Karpas-422 (cell line): ENCODE data around the gene KIF17. TPM values are rescaled to one million over a fixed set of nuclear protein-coding genes. Genes with fewer than 3 reads are reported as not detected.
"Not testable (repeated sequence)": the region's sequence is repeated elsewhere in the genome, so short reads cannot be mapped to it uniquely, and the experiment has no call there.

Experiments used
- DNase-seq: peaks from one replicate; pipeline ENCODE4 v3.0.0-alpha.2; 2015
- H2AFZ ChIP-seq: fragments of 200-600 bp; sonication (generic); 2 replicates; pipeline ENCODE4 v1.6.1; 2014; ENCODE audit warnings: antibody characterized with exemption, low read length, mixed read lengths
- H3K27ac ChIP-seq: fragments of 200-600 bp; sonication (generic); 2 replicates; pipeline ENCODE4 v1.5.1; 2014; ENCODE audit warnings: mild to moderate bottlenecking, low read length, moderate library complexity
- H3K27me3 ChIP-seq: fragments of 200-600 bp; sonication (generic); 2 replicates; pipeline ENCODE4 v1.6.1; 2014; ENCODE audit warnings: low read length, mixed read lengths
- H3K36me3 ChIP-seq: fragments of 200-600 bp; sonication (generic); 2 replicates; pipeline ENCODE4 v1.6.1; 2014; ENCODE audit warnings: low read length, mixed read lengths; ENCODE audit not compliant: insufficient read depth
- H3K4me1 ChIP-seq: fragments of 200-600 bp; sonication (generic); 2 replicates; pipeline ENCODE4 v1.6.1; 2014; ENCODE audit warnings: mild to moderate bottlenecking, low read length, mixed read lengths
- H3K4me2 ChIP-seq: fragments of 200-600 bp; sonication (generic); 2 replicates; pipeline ENCODE4 v1.6.1; 2014; ENCODE audit warnings: low read length, low read depth, mild to moderate bottlenecking; ENCODE audit not compliant: poor library complexity, severe bottlenecking
- H3K4me3 ChIP-seq: fragments of 200-600 bp; sonication (generic); 2 replicates; pipeline ENCODE4 v1.5.1; 2014; ENCODE audit warnings: mild to moderate bottlenecking, antibody characterized with exemption, low read length, mixed read lengths
- H3K79me2 ChIP-seq: fragments of 200-600 bp; sonication (generic); 2 replicates; pipeline ENCODE4 v1.6.1; 2014; ENCODE audit warnings: mild to moderate bottlenecking, low read length, mixed read lengths
- H3K9ac ChIP-seq: fragments of 200-600 bp; sonication (generic); 2 replicates; pipeline ENCODE4 v1.6.0; 2014; ENCODE audit warnings: low read length
- H3K9me2 ChIP-seq: fragments of 200-600 bp; sonication (generic), shearing (Covaris generic); replicated peaks from 2 replicates; pipeline ENCODE4 v1.6.0; 2014; ENCODE audit warnings: mild to moderate bottlenecking, low read length, moderate library complexity; ENCODE audit not compliant: insufficient read depth
- H3K9me3 ChIP-seq: fragments of 300-700, 200-600 bp; sonication (generic); 2 replicates; pipeline ENCODE4 v1.6.1; 2014; ENCODE audit warnings: low read length, mixed read lengths
- H4K20me1 ChIP-seq: fragments of 200-600 bp; sonication (generic); 2 replicates; pipeline ENCODE4 v1.6.1; 2014; ENCODE audit warnings: mild to moderate bottlenecking, antibody characterized with exemption, low read length, low read depth; ENCODE audit not compliant: insufficient read depth
- total RNA-seq: library from RNA; depleted of rRNA; stranded (reverse); fragments of >200 nt; shearing (Covaris generic); gene quantifications from 2 replicates; pipeline ENCODE4 v1.2.3, GENCODE V29; 2014; ENCODE audit warnings: low replicate concordance

KIF17 gene
- total RNA-seq, 1 experiment from 2014 or later = not detected

DNA sequence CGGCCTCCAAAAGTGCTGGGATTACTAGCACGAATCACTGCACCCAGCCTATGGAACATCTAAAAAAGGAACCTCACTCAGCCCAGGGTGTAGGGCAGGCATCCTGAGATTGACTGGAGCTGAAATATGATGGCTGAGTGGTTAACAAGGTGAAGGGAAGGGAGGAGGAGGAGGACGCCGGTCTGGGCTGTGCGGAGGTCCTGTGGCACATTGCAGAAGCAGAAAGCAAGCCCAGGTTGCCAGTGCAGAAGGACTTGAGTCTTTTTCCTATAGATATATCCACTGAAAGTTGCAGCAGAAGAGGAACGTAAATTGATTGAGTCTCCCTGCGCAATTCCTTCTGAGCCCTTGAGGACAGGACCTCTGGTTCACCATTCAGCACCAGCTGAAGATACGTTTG, 1.5 kb upstream of the KIF17 start:
- Histone ChIP-seq H4K20me1 (no peaks in the 10 kb centered on the region), H2AFZ (no peak overlapping the region), H3K4me2 (no peak overlapping the region), H3K27me3 (no peaks in the 10 kb centered on the region), H3K4me1 (peaks cover 3% of the 10 kb centered on the region), H3K4me3 (no peak overlapping the region), H3K9me2 (no peaks in the 10 kb centered on the region), H3K9ac (no peak overlapping the region), H3K36me3 (no peaks in the 10 kb centered on the region), H3K27ac (no peak overlapping the region), H3K9me3 (no peaks in the 10 kb centered on the region), H3K79me2 (no peaks in the 10 kb centered on the region)
- no peak for DNase-seq

DNA sequence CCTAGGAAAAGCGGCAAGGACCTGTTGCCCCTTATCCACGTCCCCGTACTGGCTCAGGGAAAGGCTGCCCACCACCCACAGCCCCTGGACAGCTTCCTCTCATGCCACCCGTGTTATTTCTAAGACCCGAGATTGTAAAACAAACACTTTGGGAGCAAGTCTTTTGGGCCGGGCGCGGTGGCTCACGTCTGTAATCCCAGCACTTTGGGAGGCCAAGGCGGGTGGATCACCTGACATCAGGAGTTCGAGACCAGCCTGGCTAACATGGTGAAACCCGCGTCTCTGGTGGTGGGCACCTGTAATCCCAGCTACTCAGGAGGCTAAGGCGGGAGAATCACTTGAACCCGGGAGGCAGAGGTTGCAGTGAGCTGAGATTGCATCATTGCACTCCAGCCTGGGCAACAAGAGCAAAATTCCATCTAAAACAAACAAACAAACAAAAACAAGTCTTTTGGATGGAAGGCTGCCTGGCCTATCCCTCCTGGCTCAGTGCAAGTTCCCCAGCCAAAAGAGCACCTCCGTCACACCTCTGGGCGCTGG, 606 bp upstream of the KIF17 start:
- not testable (repeated sequence) for H3K36me3 ChIP-seq, H2AFZ ChIP-seq, H3K79me2 ChIP-seq, H4K20me1 ChIP-seq, H3K4me1 ChIP-seq, H3K27ac ChIP-seq, H3K27me3 ChIP-seq, H3K9me2 ChIP-seq, DNase-seq, H3K9ac ChIP-seq, H3K9me3 ChIP-seq
- Histone ChIP-seq H3K4me3 (peak overlapping the region; percentile 48; the same call in 1 of the 2 replicates), H3K4me2 (peak overlapping the region; percentile 50)

DNA sequence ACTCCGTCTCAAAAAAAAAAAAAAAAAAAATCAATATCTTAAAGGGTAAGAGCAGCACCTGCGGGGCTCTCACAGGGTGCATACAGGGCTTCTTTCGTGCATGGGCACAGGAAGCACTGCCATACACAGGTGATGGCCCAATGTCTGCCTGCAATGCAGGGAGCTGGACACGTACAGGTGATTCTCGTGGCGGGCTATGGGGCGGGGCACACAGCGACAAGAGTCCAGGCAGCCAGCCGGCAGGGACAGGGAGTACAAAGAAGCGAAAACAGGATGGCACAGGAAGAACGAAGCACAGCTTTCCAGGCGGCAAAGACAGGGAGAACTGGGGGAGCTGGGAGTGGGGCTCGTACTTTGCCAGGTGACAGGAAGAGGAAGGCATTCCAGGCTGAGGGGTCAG, 1.6 kb downstream of the KIF17 start:
- no peaks in the 10 kb centered on the region for H4K20me1 ChIP-seq
- no peaks in the 10 kb centered on the region for H3K9me2 ChIP-seq
- H3K9me3 ChIP-seq = no peaks in the 10 kb centered on the region
- no peak overlapping the region for H3K9ac ChIP-seq
- DNase-seq = no peak
- peaks cover 3% of the 10 kb centered on the region for H3K4me1 ChIP-seq
- no peaks in the 10 kb centered on the region for H3K36me3 ChIP-seq
- H2AFZ ChIP-seq = no peak overlapping the region
- H3K27me3 ChIP-seq = no peaks in the 10 kb centered on the region
- H3K27ac ChIP-seq = no peak overlapping the region
- H3K79me2 ChIP-seq = no peaks in the 10 kb centered on the region
- H3K4me2 ChIP-seq = no peak overlapping the region
- H3K4me3 ChIP-seq = no peak overlapping the region

DNA sequence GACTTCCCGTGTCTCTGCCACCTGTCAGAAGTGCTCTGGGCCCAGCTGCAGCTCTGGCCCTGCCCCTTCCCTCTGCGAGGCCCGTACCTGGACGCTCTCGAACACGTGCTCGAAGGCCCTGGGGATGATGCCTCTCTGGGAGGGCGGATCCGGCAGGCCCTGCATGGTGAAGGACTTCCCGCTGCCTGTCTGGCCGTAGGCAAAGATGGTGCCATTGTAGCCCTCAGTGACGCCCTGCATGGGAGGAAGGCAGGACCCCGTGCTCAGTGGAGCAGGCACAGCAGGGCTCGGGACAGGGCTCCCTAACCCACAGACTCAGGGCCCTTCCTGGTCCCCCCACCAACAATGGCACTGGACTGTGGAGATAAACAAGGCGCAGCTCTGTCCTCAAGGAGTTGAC, 2.4 kb downstream of the KIF17 start:
- Histone ChIP-seq H3K9me2 (no peaks in the 10 kb centered on the region), H3K27ac (no peak overlapping the region), H3K79me2 (no peaks in the 10 kb centered on the region), H3K9ac (no peak overlapping the region), H3K27me3 (no peaks in the 10 kb centered on the region), H4K20me1 (no peaks in the 10 kb centered on the region), H3K9me3 (no peaks in the 10 kb centered on the region), H3K4me2 (no peak overlapping the region), H3K4me1 (peaks cover 3% of the 10 kb centered on the region), H2AFZ (no peak overlapping the region), H3K4me3 (no peak overlapping the region), H3K36me3 (no peaks in the 10 kb centered on the region)
- DNase-seq = no peak

DNA sequence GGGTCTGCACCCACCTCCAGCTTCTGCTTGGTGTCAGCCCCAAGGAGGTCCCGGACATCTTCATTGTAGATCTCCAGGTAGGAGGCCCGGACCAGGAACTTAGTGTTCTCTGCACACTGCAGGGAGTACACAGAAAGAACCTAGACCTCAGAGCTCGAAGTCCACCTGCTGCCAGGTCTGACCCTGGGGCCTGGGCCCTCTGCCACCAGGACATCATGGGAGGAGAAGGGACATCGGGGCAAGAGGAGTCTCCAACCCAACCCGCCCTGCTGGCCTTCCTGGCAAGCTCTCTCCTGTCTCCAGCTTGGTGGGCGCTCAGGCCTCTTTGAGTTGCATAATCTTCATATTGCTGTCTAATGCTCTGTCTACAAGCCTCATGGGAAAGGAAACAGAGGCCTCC, 4.4 kb downstream of the KIF17 start:
- H3K79me2 ChIP-seq = no peaks in the 10 kb centered on the region
- H3K27me3 ChIP-seq = no peaks in the 10 kb centered on the region
- peaks cover 3% of the 10 kb centered on the region for H3K4me1 ChIP-seq
- H3K9ac ChIP-seq = no peak overlapping the region
- no peak overlapping the region for H3K4me2 ChIP-seq
- H3K27ac ChIP-seq = no peak overlapping the region
- H2AFZ ChIP-seq = no peak overlapping the region
- no peak overlapping the region for H3K4me3 ChIP-seq
- DNase-seq = no peak
- no peaks in the 10 kb centered on the region for H4K20me1 ChIP-seq
- no peaks in the 10 kb centered on the region for H3K36me3 ChIP-seq
- H3K9me2 ChIP-seq = no peaks in the 10 kb centered on the region
- no peaks in the 10 kb centered on the region for H3K9me3 ChIP-seq

DNA sequence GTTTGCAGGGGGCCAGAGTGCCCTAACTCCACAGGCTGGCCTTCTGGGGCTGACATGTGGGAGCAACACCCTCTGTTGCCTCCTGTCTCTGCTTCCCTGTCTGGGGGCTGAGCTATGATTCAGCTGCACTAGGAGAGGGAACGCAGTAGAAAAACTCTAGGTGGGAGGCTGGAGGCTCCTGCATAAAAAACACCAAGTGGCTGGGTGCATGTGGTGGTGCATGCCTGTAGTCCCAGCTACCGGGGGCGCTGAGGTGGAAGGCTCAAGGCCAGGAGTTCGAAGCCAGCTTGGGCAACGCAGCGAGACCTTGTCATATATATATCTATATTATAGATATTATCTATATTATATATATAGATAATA, 5.6 kb downstream of the KIF17 start:
- Histone ChIP-seq H3K4me2 (no peak overlapping the region), H3K9ac (no peak overlapping the region), H3K27me3 (no peaks in the 10 kb centered on the region), H3K9me3 (no peaks in the 10 kb centered on the region), H3K79me2 (no peaks in the 10 kb centered on the region), H3K27ac (no peak overlapping the region), H2AFZ (no peak overlapping the region), H3K9me2 (no peaks in the 10 kb centered on the region), H4K20me1 (no peaks in the 10 kb centered on the region), H3K4me3 (no peak overlapping the region), H3K36me3 (no peaks in the 10 kb centered on the region), H3K4me1 (no peaks in the 10 kb centered on the region)
- DNase-seq = no peak

DNA sequence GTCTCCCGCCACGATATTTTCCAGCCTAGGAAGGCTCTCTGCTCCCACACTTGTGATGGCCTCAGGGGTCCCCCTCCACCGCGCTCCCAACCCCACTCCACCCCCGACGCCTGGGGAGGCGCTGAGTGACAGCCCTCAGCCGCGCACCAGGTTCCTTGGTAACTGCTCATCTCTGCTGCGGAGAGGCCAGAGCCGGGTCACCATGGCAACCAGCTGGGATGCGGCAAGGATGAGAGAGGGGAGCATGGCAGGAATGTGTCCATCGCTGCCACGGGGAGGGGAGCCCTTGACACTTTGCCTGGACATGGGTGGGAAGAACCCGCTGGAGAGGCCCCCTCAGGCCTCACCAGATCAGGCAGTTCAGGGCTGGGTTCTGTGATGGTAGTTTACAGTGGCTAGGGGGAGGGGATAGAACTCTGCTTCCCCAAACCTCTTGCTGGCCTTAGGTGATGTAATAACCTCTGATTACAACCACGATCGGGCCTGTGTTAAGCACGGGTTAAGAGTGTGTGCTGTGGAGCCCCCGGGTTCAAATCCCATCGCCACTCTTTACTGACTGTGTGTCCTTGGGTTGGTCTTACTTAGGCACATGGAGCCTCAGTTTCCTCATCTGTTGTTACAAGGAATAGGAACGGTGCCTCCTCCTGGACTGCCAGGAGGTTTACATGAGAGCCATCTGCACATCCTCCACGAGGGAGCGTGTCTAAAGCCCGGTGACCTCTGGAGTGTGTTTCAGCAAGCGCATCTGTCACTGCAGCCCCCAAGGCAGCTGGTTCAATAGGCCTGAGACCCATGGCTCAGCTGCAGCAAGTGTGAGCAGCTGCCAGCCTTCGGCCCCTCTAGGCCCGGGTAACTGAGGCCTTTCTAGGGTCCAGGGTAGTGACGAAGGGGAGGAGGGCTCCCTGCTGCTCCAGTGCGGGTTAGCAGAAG, 6.3 kb downstream of the KIF17 start:
- Histone ChIP-seq H3K4me1 (no peaks in the 10 kb centered on the region), H3K9ac (no peak overlapping the region)
- no peak for DNase-seq

DNA sequence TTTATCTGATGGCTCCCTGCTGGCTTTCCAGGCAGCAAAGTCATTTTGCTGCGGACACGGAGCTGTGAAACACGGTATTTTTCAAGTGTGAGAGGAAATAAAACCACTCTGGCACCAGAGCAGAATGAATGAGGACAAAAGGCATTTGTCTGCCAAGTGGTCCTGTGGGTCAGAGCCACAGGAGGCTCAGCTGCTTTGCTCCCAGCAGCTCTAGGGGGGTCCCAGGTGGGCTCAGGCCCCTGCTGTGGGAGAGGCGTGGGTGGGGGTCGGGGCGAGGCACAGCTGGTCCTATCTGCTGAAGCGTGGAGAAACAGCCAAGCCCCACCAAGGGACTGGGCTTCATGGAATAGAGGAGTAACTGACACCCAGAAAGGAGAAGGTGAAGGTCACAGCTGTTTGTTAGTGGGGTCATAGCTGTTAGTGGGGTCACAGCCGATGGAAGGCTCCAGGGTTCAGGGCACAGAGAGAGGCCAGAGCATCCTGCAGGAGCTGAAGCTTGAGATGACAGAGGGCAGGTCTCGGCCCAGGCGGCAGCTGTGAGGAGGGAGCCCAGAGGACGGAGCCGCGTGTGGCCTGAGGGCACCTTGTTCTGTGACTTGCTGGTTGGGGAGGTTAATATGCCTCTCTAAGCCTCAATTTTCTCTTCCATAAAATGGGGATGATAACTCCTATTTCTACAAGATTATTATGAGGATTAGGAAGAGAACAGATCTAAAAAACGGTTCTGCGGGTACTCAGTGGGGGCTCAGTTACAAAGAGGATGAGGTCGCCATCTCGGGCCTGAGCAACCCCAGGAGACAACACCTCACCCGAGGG, 7.1 kb downstream of the KIF17 start:
- H4K20me1 ChIP-seq = no peaks in the 10 kb centered on the region
- H3K9me3 ChIP-seq = no peaks in the 10 kb centered on the region
- H3K4me1 ChIP-seq = no peaks in the 10 kb centered on the region
- no peaks in the 10 kb centered on the region for H3K27me3 ChIP-seq
- no peak overlapping the region for H3K4me3 ChIP-seq
- H3K9ac ChIP-seq = no peak overlapping the region
- H3K27ac ChIP-seq = no peak overlapping the region
- H3K79me2 ChIP-seq = no peaks in the 10 kb centered on the region
- H3K36me3 ChIP-seq = no peaks in the 10 kb centered on the region
- H3K9me2 ChIP-seq = no peaks in the 10 kb centered on the region
- H2AFZ ChIP-seq = no peak overlapping the region
- no peak overlapping the region for H3K4me2 ChIP-seq
- no peak for DNase-seq

More for the DNA sequence above, 6.3 kb downstream of the KIF17 start:
- no peaks in the 10 kb centered on the region for H3K36me3 ChIP-seq
- H3K9me3 ChIP-seq = no peaks in the 10 kb centered on the region
- H3K79me2 ChIP-seq = no peaks in the 10 kb centered on the region
- H3K4me3 ChIP-seq = no peak overlapping the region
- no peaks in the 10 kb centered on the region for H4K20me1 ChIP-seq
- H3K27ac ChIP-seq = no peak overlapping the region
- no peaks in the 10 kb centered on the region for H3K9me2 ChIP-seq
- H3K27me3 ChIP-seq = no peaks in the 10 kb centered on the region
- no peak overlapping the region for H3K4me2 ChIP-seq
- no peak overlapping the region for H2AFZ ChIP-seq
